Left lobe of liver (tissue), 2 donors: ENCODE results near the gene SMCO3. TPM values are rescaled to one million over a fixed set of nuclear protein-coding genes. Genes with fewer than 3 reads are reported as not detected.

ENCODE experiments used
- ATAC-seq: fragments of 200-7000 bp; cut with Tn5 transposase; one replicate; pipeline ENCODE4 v1.9.1; 2020; ENCODE audit warnings: mild to moderate bottlenecking, moderate library complexity
- DNase-seq: peaks from one replicate; pipeline ENCODE4 v3.0.0-alpha.2; 2020; ENCODE audit warnings: low spot score
- total RNA-seq: library from RNA; stranded (reverse); gene quantifications from one replicate; pipeline ENCODE4 v1.2.1, GENCODE V29; 2021
- donor health status: DM: no; HTN: no; CAD: no; lungs with moderate emphysema.
- donor health status: DM: no; HTN: yes; CAD: no.

SMCO3 gene
- 0.53 TPM for total RNA-seq

GRCh38 chr12:14814014-14814413, at the start of gene SMCO3:
SMCO3 (minus strand) TSS chr12:14814182; CDS start chr12:14806680, 7,502 bp downstream.
- DNase-seq: no peak
- ATAC-seq: no peak

GRCh38 chr12:14860490-14860889, 46.5 kb upstream of the SMCO3 start:
- ATAC-seq (no peak), DNase-seq (no peak)

DNA sequence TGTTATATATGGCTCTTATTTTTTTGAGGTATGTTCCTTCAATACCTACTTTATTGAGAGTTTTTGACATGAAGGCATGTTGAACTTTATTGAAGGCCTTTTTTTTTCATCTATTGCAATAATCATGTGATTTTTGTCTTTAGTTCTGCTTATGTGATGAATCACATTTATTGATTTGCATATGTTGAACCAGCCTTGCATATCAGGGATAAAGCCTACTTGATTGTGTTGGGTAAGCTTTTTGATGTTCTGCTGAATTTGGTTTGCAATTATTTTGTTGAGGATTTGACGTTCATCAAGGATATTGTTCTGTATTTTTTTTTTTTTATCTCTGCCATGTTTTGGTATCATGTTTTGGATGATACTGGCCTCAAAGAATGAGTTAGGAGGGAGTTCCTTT, 44.5 kb upstream of the SMCO3 start:
- DNase-seq (no peak), ATAC-seq (no peak)

- DNase-seq: no peak
- ATAC-seq: peak; percentile 34
Measured at GRCh38 chr12:14854586-14855183, 40.7 kb upstream of the SMCO3 start.

- ATAC-seq (no peak), DNase-seq (no peak)
Measured at GRCh38 chr12:14853961-14854360, 40.0 kb upstream of the SMCO3 start.

DNA sequence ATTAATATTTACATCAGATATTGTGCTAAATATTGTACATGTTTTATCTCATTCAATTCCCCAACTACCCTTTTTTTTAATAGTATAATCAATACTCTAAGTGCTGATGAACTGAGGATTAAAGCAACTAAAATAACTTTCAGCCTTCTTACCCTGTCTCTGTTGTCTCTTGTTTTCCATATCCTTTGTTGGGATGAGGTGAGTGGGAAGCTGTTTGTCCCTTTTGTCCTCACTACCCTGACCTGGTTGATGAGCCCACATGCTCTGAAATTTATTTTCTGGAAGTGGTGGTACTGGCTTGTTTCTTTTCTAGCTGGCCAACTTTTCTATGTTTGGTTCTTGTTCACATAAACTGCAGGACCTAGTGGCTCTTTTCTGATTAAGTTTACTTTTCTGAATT, 38.9 kb upstream of the SMCO3 start:
- no peak for DNase-seq
- no peak for ATAC-seq

DNA sequence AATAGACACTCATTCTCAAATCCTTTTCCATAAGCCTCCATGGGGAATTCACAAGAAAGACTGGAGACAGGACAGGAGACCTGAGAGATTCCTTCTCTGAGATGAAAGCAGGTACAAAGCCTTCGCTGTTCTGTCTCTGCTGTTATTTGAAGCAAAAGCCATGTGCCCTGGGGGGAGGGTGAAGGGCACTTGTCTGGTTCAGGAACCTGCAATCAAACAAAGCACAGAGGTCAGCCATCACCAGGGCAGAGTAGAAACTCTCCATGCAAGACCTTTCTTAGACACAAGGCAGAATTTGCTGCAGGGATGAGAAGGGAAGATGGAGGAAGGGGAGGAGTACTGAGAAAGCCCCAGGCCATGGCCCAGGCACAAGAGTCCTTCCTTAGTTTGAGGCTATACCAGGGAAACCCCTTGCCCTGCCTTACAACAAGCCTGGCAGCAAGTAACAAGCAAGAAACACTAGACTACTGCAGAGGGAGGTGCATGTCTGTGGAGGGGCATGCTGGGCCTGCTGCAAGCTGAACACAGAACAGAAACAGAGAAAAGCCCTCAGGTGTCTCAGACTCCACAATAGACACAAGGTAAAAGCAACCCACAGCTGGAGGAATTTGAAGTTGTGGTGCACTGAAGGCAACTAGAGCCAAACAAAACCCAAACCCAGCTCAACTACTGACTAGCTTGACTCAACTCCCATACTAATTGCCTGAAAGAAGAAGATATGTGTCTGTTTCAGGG, 37.1 kb upstream of the SMCO3 start:
- peak; percentile 44 for ATAC-seq
- DNase-seq: no peak

DNA sequence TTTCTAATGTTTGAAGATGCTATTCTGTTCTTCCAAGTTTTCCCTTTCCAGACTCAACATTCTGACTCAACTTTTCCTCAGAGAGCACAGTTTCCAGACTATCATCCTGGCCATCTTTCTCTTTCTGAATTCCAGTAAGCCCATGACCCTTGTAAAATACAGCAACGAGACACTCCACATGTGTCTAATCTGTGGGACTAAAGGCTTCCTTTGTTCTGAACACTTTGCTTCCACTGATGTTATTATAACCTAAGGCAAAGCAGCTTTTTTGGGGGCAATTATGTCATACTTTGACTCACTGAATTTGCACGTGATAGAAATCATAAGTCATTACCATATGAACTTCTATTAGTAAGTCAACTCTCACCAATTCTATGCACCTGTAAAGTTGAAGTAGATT, 35.7 kb upstream of the SMCO3 start:
- no peak for DNase-seq
- no peak for ATAC-seq

- ATAC-seq: no peak
- no peak for DNase-seq
Measured at GRCh38 chr12:14846876-14847580, 33.0 kb upstream of the SMCO3 start.

DNA sequence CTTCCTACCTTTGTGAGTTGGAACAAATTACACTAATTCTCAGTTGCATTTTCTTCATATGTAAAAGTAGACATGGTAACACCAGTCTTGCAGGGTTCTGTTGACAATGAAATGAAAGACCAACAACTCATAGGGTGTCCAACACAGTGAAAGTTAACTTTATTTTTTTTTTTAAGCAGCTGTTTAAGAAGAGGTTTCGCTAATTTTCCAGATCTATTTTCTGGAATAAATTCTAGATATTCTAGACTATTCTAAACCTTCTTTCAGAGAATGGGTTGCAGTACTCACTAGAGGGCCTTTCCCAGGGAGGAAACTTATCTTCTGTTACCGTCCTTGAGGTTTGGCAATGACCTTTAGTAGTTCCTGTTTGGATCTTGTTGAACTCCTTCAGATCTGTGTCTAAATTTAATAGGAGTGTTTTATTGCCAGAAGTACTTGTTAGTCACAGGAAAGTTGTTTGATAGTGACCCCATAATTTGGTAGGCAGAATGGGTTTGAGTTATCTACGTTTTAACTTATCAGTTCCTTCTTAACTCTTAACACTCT, 32.1 kb upstream of the SMCO3 start:
- no peak for ATAC-seq
- DNase-seq: no peak

GRCh38 chr12:14845350-14845750, 31.4 kb upstream of the SMCO3 start:
- ATAC-seq: peak; percentile 37
- DNase-seq: no peak

DNA sequence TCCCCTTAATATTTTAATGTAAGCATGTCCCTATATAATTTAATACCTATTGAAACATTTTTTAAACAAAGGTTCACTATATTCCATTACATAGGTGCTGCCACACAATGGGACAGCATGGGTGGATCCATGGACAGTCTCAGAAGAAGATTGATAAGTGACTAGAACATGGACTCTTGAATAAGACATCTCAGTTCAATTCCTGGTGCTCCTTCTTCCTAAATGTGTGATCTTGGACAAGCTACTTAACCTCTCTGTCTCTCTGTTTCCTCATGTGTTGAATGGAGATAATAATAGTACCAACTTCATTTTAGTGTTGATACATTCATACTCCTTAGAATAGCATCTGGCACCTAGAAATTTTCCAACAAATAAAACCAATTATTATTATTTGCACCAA, 30.4 kb upstream of the SMCO3 start:
- ATAC-seq (no peak), DNase-seq (no peak)

- DNase-seq: peak; percentile 93
- ATAC-seq: peak; percentile 76
Measured at GRCh38 chr12:14843425-14843887, 29.5 kb upstream of the SMCO3 start, which contains the start of gene ART4. ART4 (minus strand) TSS chr12:14843526; CDS start chr12:14843113, 413 bp downstream.

- DNase-seq (no peak), ATAC-seq (peak; percentile 54)
Measured at GRCh38 chr12:14842315-14842714, 28.3 kb upstream of the SMCO3 start.

GRCh38 chr12:14841761-14842160, 27.8 kb upstream of the SMCO3 start:
- DNase-seq (peak; percentile 87), ATAC-seq (peak; percentile 78)

- ATAC-seq (peak; percentile 22), DNase-seq (no peak)
Measured at GRCh38 chr12:14840616-14841015, 26.6 kb upstream of the SMCO3 start.

DNA sequence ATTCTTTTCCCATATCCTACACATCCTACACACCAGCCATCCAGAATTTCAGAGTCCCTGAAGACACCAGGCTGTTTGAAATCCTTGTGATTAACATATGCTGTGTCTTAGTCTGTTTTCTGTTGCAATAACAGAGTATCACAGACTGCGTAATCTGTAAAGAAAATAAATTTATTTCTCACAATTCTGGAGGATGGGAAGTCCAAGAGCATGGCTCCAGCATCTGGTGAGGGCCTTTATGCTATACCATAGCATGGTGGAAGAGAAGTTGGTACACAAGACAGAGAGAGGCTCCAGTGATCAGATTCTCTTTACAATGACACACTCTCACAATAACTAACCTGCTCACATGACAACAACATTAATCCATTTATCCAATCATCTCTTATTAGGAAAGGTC, 25.3 kb upstream of the SMCO3 start:
- ATAC-seq: no peak
- DNase-seq: no peak

GRCh38 chr12:14836336-14837210, 22.6 kb upstream of the SMCO3 start:
- ATAC-seq: no peak

DNA sequence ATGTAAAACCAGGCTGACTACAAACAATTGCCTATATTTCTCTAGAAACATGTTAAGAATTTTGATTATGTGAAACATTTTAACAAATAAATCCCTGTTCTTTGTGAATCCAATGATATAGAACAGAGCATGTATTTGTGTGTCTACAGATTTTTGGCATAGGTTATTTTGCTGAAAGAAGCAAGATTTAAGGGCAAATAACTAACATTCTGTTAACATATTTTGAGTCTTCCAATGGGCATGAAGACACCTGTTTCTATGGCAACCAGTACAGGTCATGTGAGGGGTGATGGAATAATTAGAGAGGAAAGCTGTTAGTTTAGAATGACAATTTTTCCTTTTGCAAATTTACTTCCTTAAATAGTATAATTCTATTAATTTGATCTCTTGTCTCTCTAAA, 20.5 kb upstream of the SMCO3 start:
- DNase-seq: no peak
- no peak for ATAC-seq

More at GRCh38 chr12:14836336-14837210, 22.6 kb upstream of the SMCO3 start:
- DNase-seq: no peak

DNA sequence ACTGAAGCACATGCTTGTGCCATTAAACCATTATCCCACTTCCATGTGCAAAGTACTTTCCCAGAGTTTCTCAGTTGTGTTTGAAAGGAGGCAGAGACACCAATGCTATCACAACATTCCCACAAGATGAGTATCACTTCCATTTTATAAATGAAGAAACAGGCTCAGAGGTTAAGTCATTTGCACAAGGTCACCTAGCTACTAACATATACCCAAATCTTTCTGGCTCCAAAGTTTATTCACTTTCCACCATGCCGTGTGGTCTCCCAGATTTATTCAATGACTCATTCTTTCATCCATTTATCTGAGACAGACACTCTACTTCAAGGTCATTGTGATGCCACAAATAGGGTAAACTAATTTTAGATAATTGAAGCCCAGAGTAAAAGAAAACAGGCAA, 20.0 kb upstream of the SMCO3 start:
- peak; percentile 24 for ATAC-seq

GRCh38 chr12:14833336-14833735, 19.4 kb upstream of the SMCO3 start:
- DNase-seq (no peak), ATAC-seq (peak; percentile 68)

More for the DNA sequence above, 20.0 kb upstream of the SMCO3 start:
- no peak for DNase-seq
